Measurements from ENCODE around the gene PRR3. TPM values are rescaled to one million over a fixed set of nuclear protein-coding genes. Genes with fewer than 3 reads are reported as not detected.
A peak's percentile ranks its signal among the peaks of the same experiment; 100 is the strongest.

Gene PRR3
- total RNA-seq, 1 experiment from 2014 or later, result 5.1 TPM

DNA sequence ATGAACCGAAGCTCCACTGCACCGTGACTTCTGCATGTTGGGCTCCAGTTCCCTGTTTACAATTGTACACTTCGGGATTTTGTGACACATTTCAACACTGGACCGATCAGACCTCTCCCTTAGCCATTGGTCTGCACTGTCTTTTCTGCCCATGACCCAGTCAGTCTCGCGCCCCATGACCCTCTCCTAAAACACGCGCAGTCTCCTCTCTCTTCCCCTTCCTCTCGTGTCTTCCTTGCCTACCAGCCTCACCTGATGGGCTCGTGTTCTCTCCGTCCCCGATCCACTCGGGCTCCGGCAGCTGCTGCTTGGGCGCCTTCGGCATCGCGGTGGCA is 13.6 kb downstream of the PRR3 start:
- no peak for DNase-seq (ENCODE audit: low spot score)

DNA sequence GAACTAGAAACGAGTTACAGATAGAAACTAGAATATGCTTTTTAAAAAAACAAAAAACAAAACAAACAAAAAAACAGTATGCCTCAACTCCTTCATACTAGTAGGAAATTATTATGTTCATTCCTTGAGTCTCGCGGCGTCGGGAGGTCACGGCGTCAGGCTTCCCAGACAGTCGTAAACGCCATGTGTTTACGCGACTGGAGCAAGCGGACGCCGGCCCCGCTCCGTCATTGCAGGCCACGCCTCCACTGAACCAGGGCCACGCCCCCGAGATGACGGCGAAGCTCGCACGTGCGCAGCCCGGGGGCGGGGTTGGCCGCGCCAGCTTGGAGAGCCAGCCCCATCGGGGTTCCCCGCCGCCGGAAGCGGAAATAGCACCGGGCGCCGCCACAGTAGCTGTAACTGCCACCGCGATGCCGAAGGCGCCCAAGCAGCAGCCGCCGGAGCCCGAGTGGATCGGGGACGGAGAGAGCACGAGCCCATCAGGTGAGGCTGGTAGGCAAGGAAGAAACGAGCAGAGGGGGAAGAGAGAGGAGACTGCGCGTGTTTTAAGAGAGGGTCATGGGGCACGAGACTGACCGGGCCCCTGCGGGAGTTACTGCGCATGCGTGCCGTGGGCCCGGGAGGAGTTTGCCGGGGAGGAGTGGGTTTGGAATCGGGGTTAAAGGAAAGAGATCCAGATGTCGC is 14.1 kb downstream of the PRR3 start, which contains the start of gene ABCF1:
Gene ABCF1, plus strand, starts transcription at position 368 of the 687 bp plus-strand sequence. Its CDS starts 46 bp downstream, at position 414.
- peak; percentile 97 for DNase-seq (ENCODE audit: low spot score)

DNA sequence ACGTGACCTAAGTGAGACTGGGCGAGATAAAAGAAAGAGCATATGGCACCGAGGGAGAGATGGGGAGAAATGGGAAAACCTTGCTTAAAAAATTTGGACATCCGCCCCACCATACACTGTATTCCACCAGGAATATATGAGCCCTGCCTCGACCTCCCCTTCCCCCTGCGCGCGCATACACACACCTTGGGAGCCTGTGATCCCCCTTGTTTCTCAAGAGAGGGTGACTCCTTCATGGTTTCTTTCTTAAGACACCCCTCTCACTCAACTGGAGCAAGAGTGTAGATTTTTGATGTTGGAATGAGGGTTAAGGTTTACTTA is 14.6 kb downstream of the PRR3 start:
- DNase-seq (ENCODE audit: low spot score), result no peak

DNA sequence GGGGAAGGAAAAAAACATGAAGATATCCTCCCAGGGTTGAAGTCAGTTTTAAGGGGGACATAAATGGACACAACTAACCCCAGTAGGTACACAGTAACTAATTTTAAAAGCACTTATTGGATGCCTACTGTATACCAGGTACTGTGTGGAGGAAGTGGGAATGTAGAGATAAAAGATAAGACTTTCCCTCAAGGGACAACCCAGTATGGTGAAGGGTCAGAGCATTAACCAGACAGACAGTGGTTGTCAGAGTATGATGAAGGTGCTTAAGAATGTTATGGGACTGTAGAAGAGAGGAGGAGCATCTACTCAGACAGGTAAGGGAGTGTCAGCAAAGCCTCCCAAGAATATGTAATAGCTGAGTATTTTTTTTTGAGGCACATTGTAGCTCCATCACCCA is 15.1 kb downstream of the PRR3 start:
- no peak for DNase-seq (ENCODE audit: low spot score)

DNA sequence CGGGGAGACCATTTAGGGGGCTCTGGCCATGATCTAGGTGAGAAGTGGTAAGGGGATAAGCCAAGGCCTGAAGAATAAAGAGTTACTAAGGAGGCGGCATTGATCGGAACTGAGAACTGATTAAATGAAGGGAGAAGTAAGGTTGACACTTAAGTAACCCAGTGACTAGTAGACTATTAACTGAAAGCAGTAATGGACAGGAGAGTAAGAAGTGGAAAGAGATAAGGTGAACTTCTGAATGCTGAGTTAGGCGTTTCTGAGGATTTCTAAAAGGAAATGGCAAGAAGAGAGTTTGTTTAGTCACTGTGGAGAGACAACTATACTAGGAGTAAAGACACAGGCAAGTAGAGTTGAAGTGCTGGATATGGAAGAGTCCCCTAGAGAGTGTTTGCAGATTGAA is 16.0 kb downstream of the PRR3 start:
- DNase-seq (ENCODE audit: low spot score), result no peak

DNA sequence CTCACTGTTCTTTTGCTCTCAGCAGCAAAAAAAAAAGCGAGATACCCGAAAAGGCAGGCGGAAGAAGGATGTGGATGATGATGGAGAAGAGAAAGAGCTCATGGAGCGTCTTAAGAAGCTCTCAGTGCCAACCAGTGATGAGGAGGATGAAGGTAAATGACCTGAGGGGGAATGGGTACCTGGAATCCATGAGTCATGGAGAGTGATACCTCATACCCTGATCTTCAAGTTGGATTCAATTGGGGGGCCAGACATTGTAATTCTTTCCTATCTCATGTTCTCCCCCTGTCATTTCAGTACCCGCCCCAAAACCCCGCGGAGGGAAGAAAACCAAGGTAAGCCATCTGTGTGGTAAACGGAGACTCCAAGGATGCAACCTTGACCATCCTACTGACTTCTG is 21.0 kb downstream of the PRR3 start:
- DNase-seq (ENCODE audit: low spot score), result no peak

DNA sequence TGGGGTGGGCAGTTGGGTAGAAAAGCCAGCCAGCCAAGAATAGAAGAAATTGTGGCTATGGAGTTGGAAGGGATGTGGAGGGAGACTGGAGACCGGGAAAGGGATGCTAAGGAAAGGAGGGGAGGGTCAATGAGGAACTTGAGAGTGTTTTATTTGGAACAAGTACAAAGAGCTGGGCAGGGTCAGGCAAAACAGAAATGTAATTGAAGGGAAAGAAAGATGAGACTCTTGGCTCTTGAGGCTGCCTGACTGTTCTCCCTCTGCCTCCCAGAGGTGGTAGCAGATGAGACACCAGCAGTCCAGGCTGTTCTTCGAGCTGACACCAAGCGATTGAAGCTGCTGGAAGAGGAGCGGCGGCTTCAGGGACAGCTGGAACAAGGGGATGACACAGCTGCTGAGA is 26.8 kb downstream of the PRR3 start:
- DNase-seq (ENCODE audit: low spot score), result no peak

DNA sequence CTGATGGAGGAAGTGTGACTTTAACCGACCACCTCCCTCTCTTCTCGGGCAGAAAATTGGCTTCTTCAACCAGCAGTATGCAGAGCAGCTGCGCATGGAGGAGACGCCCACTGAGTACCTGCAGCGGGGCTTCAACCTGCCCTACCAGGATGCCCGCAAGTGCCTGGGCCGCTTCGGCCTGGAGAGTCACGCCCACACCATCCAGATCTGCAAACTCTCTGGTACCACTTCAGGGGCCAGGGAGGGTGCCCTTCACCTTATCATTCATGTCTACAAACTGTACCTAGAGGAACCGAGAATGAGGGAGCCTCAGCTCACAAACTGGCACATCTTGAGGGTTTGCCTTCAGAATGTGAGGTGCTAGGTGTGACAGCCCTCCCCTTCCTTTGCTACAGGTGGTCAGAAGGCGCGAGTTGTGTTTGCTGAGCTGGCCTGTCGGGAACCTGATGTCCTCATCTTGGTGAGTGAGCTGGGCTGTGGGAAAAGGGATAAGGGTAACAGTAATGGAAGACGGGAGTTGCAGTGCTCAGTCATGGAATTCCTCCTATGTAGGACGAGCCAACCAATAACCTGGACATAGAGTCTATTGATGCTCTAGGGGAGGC is 32.8 kb downstream of the PRR3 start:
- no peak for DNase-seq (ENCODE audit: low spot score)

DNA sequence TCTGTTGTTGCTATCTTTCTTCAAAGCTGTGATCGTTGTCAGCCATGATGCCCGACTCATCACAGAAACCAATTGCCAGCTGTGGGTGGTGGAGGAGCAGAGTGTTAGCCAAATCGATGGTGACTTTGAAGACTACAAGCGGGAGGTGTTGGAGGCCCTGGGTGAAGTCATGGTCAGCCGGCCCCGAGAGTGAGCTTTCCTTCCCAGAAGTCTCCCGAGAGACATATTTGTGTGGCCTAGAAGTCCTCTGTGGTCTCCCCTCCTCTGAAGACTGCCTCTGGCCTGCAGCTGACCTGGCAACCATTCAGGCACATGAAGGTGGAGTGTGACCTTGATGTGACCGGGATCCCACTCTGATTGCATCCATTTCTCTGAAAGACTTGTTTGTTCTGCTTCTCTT is 33.4 kb downstream of the PRR3 start:
- DNase-seq (ENCODE audit: low spot score), result no peak

DNA sequence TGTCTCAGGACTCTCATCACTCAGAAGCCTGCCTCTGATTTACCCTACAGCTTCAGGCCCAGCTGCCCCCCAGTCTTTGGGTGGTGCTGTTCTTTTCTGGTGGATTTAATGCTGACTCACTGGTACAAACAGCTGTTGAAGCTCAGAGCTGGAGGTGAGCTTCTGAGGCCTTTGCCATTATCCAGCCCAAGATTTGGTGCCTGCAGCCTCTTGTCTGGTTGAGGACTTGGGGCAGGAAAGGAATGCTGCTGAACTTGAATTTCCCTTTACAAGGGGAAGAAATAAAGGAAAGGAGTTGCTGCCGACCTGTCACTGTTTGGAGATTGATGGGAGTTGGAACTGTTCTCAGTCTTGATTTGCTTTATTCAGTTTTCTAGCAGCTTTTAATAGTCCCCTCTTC is 33.9 kb downstream of the PRR3 start:
- peak; percentile 86 for DNase-seq (ENCODE audit: low spot score)

DNA sequence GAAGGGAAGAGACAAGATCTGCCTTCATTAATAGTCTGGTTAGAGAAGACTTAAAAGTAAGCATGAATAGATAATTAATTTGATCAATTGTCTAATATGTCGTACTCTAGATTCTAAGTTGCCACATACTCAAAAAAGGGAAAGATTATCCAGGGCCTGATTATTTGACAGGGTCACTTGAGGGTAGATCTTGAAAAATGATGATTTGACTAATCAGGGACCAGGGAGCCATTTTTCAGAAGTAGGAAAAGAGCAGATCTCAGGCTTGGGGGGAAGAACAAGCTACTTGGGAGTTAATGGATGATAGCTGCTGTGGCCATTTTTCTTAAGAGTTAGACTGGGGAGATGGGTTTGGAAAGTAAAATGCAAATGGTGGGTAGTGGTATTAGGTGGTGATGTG is 35.2 kb downstream of the PRR3 start:
- DNase-seq (ENCODE audit: low spot score), result no peak

DNA sequence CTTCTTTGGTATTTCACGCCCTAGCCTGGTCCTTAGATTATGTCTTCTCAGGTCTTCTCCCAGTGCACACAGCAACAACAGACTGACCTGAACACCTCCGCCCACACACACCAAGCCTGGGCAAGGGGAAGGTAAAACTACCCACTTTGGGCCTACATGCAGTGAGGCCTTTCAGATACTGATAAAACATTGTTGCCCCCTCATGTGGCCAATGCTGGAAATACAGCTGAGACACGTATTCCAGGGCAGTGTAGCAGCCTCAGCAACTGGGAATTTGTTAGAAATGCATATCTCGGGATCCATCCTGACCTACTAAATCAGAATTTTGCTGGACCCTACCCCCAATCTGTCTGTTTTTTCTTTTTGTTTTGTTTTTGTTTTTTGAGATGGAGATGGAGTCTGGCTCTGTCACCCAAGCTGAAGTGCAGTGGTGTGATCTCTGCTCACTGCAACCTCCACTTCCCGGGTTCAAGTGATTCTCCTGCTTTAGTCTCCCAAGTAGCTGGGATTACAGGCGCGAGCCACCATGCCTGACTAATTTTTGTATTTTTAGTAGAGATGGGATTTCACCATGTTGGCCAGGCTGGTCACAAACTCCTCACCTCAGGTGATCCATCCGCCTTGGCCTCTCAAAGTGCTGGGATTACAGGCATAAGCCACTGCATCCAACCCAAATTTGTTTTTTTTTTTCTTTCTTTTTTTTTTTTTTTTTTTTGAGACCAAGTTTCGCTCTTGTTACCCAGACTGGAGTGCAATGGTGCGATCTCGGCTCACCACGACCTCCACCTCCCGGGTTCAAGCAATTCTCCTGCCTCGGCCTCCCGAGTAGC is 40.4 kb downstream of the PRR3 start:
- DNase-seq (ENCODE audit: low spot score), result peak; percentile 95

DNA sequence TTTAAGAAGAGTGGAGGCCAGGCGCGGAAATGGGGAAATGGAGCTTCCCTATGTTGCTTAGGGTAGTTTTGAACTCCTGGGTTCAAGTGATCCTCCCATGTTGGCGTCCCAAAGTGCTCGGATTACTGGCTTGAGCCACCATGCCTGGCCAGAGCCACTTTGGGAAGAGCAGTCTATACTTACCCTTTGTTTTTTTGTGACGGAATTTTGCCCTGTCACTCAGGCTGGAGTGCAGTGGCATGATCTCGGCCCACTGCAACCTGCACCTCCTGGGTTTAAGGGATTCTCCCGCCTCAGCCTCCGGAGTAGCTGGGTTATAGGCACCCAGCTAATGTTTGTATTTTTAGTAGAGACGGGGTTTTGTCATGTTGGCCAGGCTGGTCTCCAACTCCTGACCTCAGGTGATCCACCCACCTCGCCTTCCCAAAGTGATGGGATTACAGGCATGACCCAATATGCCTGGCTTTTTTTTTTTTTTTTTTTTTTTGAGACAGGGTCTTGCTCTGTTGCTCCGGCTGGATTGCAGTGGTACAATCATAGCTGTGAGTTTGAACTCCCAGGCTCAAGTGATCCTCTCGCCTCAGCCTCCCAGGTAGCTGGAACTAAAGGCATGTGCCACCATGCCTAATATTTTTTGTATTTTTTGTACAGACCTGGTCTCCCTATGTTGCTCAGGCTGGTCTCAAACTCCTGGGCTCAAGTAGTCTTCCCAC is 42.0 kb downstream of the PRR3 start:
- no peak for DNase-seq (ENCODE audit: low spot score)

DNA sequence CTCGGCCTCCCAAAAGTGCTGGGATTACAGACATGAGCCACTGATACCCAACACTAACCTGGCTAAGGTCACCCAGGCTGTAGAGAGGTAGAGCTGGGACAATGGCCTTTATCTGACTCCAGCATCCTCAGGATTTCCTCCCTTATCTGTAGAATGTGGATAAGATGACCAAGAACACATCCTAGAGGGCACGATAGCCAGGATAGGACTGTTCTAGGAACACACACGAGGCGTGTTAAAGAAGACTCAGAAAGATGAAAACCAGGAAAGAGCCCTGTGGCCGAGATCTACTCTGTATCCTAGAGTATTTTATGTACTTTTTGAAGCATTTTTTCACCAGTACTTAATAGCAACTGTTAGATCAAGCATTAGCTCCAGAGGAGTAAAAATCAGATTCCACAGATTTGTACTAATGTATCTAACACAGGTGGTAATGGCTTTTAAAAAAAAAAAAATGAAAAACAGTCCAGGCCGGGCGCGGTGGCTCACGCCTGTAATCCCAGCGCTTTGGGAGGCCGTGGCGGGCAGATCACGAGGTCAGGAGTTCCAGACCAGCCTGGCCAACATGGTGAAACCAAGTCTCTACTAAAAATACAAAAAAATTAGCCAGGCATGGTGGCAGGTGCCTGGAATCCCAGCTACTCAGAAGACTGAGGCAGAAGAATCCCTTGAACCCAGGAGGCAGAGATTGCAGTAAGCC is 42.7 kb downstream of the PRR3 start:
- DNase-seq (ENCODE audit: low spot score), result no peak

DNA sequence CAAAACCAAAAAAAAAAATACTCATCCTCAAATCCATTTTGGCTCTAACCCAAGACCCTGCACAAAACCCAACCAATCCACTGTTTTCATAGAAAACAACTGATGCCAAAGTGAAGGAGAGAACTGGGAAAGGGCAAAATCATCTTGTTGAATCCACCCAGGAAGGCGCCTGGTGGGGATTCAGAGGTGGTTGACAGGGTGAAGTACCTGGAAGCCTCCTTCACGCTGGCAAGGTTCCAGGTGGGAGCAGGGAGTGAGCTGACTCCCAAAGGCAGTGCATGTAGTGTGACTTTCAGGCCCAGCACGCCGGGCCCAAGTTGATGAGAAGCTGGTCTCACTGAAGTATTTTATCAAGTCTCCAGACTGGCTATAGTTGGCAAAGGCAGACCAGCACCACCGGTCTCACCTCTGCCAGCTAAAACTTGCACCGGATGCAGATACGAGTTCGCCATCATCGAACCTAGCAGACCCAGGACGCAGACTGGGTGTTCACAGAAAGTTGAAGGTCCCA is 43.4 kb downstream of the PRR3 start:
- no peak for DNase-seq (ENCODE audit: low spot score)

DNA sequence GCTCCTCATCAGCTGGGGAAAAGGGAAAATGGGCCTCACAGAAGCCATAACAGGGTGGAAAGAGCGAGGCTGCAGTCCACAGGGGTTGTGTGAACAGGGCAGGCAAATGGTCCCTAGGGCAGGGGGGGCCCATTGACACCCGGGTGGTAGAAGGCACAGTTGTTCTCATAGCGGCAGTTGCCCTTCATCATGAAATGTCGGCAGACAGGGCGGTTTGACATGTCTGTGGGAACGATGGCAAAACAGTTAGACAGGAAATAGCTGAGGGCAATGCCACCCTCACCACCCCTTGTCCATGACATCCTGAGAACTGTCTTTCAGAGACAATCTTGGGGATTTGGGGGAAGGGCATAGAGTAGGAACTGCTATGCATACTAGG is 44.3 kb downstream of the PRR3 start:
- no peak for DNase-seq (ENCODE audit: low spot score)

DNA sequence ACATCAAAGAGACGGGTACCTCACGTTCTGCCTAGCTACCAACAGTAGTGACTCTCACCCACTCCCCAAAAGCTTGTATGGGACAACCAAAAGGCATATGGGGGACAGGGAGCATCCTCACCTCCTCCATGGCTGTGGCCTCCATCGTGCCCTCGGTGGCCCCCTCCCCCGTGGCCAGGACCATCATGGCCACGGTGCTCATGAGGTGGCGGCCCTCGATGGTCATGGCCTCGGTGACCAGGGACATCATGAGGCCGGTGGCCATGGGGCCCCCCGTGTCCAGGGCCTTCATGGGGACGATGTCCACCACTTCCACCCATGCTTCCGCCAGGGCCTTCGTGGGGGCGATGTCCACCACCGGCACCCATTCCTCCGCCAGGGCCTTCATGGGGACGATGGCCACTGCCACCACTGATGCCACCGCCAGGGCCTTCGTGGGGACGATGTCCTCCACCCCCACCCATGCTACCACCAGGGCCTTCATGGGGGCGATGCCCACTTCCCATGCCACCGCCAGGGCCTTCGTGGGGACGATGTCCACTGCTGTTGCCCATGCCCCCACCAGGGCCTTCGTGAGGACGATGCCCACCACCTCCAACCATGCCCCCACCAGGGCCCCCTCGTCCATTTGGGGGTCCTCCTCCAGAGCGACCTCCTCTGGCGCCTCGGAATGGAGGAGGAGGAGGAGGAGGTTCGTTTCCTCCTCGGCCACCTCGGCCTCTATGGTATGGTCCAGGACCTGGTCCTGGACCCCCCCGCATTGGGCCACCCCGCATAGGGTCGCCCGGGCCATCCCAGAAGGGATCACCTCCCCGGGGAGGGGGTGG is 44.9 kb downstream of the PRR3 start:
- DNase-seq (ENCODE audit: low spot score), result no peak

DNA sequence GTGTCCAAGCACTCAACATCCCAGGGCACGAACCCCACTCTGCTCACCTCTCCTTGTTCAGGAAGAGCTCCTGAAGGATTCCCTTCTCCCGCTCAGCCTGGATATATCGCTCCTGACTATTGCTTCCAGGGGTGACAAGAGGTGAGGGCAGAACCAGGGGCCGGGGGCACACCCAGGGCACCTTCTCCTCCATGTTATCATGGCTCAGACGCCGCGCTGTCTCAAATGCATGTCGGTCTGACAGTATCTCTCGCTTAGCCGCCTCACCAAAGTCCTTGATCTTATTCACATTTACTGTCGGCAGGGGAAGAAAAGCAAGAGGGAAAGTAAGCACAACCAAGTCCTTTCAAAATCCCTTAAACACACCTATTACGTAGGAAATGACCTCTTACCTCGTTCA is 46.9 kb downstream of the PRR3 start:
- DNase-seq (ENCODE audit: low spot score), result no peak

DNA sequence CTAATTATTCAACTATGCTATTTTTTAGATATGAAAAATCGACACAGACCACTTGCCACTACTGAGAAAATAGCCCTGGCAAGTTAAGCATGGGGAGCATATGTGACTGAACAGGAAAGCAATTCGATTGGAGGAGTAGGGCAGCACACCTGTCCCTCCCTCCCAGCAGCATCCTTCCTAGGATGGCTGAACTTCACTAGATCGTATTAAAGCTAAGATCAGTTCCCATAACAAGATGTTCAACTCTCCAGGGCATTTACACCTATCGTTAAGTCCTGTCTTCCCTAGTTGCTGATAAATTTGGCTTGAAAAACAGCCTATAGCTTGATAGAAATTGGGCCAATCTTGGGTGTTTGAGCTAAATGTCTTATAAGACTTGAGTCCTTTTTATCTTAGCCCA is 53.0 kb downstream of the PRR3 start:
- no peak for DNase-seq (ENCODE audit: low spot score)

DNA sequence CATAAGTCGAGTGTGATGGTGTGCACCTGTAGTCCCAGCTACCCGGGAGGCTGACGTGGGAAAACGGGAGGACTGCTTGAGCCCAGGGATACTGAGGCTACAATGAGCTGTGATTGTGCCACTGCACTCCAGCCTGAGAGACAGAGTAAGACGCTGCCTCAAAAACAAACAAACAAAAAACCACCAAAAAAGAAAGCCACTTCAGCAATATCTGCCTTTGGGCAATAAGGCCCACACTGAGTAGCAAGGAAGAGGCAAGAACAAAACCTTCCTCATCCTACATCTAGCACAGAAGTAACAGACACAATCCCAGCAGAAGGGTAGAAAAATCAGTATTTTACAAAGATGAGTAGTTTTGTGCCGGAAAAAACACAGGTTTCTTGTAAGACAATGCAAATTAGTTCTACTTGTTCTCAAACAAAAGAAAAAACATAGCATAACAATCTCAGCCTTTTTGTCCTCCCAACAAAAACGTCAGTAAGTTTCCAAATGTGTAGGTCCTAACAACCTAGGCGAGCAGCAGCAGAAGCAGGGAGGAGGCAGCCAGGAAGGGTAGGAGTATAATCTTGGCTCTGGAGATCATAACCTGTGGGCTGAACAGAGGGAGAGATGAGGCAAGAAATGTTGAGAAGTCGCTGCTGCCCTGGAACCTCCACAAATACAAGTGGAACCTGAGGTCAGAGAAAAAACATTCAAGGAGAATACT is 54.2 kb downstream of the PRR3 start:
- DNase-seq (ENCODE audit: low spot score), result no peak
